Fibroblast of lung (primary cell): ENCODE measurements around the gene APOL3.

Experiments used
- EZH2 ChIP-seq: IDR thresholded peaks from 2 replicates; pipeline ENCODE4 v1.5.1; 2012; ENCODE audit warnings: low read length, control low read depth, mild to moderate bottlenecking; ENCODE audit errors: missing control alignments
- TF ChIP-seq, protein P1 (sequence below), 2 donors: IDR thresholded peaks in 1 of 2; conservative IDR thresholded peaks in 1 of 2; 1 replicate in 1 of 2; 2 replicates in 1 of 2; pipeline ENCODE4 v1.5.1; 2011 to 2012; ENCODE audit warnings: low read length in 2 of 2, control low read depth in 1 of 2, inconsistent platforms in 1 of 2, low read depth in 1 of 2, mild to moderate bottlenecking in 1 of 2

- TF ChIP-seq, protein P1, sequence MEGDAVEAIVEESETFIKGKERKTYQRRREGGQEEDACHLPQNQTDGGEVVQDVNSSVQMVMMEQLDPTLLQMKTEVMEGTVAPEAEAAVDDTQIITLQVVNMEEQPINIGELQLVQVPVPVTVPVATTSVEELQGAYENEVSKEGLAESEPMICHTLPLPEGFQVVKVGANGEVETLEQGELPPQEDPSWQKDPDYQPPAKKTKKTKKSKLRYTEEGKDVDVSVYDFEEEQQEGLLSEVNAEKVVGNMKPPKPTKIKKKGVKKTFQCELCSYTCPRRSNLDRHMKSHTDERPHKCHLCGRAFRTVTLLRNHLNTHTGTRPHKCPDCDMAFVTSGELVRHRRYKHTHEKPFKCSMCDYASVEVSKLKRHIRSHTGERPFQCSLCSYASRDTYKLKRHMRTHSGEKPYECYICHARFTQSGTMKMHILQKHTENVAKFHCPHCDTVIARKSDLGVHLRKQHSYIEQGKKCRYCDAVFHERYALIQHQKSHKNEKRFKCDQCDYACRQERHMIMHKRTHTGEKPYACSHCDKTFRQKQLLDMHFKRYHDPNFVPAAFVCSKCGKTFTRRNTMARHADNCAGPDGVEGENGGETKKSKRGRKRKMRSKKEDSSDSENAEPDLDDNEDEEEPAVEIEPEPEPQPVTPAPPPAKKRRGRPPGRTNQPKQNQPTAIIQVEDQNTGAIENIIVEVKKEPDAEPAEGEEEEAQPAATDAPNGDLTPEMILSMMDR (conservative IDR thresholded peaks at IDR 0.05 in 1 of 2, IDR thresholded peaks at IDR 0.05 in 1 of 2; ENCODE audit: low read depth in 1 of 2, low read length in 2 of 2) = no peak
- TF ChIP-seq EZH2 = no peak
These were observed 34.5 kb downstream of the APOL3 start for GRCh38 chr22:36125994-36126531.
